GM13976 (cell line): ENCODE results near the gene FBXO15.

Source experiments
- DNase-seq: peaks from one replicate; pipeline ENCODE4 v3.0.0; 2012; ENCODE audit warnings: low spot score
- CTCF ChIP-seq: IDR thresholded peaks from 2 replicates; pipeline ENCODE4 v1.5.1; 2012; ENCODE audit warnings: borderline replicate concordance, mild to moderate bottlenecking; ENCODE audit not compliant: insufficient read depth; ENCODE audit errors: extremely low read depth, missing control alignments, control extremely low read depth
- in situ Hi-C: fragments of 300-500 bp; cut with MboI; formaldehyde crosslinking; loops from one replicate; pipeline ENCODE4 v1.12.0; 2022; ENCODE audit warnings: low sequenced_read_pairs, mixed read lengths, inconsistent platforms; ENCODE audit not compliant: unreplicated experiment

Gene FBXO15

GRCh38 chr18:74139411-74139810, 8.2 kb downstream of the FBXO15 start:
- DNase-seq = no peak
- in situ Hi-C loops = no loop called here

DNA sequence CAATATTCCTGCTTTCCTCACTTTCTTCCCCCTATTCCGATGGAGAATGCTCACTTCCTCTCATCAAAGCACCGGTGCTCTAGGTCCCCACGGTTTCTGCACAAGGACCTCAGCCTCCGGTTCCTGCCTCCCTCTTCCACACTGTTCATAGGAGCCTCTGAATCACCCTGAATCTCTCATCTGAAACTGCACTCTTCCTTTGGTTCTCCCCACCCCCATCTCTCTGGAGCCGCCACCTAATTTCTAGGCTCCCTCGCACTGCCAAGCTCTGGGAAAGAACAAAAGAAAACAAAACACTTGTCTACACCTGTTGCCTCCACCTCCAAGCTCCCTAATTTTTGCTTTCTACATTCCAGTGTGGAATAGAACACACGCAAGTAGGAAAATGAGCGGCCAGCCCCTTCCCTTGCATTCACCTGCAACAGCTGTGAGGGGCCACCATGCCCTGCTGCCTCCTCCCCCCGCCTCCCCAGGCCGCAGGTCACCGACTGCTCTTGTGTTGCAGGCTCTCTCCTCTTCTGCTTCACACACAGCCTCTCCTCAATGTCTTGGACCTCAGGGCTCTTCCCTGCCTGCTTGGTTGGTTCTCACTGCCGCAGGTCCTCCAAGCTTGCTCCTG, 9.6 kb downstream of the FBXO15 start:
- in situ Hi-C loops = no loop called here
- no peak for DNase-seq
- no peak for TF ChIP-seq CTCF

More at GRCh38 chr18:74139411-74139810, 8.2 kb downstream of the FBXO15 start:
- no peak for TF ChIP-seq CTCF

DNA sequence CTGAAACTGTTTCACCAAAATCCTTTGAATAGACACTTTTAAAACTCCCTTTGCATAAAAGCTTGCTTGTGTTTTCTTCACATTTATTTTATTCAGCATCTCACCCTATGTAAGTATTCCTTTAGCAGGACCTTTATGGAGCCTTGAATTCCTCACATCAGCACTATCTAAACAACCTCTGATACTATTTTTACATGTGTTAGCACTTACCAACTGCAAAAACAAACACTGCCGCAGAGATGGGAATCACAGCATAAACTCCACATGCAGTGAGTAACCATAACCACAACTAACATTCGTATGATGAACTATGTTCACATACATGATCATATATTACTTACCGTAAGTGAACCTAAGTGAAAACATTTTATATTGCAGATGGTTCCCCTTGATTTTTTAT, 15.4 kb downstream of the FBXO15 start:
- in situ Hi-C loops = no loop called here
- no peak for TF ChIP-seq CTCF

DNA sequence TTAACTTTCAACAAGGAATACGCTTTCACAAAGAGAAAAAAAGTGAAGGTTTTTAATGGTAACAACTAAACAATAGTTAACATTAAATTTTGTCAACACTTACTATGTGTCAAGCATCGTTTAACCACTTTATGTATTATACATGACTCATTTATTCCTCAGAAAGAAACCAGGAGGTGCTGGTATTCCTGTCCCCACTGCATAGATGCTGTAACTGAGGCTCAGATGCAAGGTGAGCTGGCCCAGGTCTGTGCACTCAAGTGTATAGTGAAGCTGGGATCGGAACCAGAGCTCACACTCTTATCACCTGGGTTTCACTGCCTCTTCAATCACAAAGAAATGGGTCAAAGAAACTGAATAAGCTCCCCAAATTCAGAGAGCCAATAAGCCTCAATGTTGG, 16.5 kb downstream of the FBXO15 start:
- no peak for TF ChIP-seq CTCF
- no peak for DNase-seq
- in situ Hi-C loops = no loop called here

More for the DNA sequence above, 15.4 kb downstream of the FBXO15 start:
- no peak for DNase-seq

GRCh38 chr18:74128159-74128558, 19.5 kb downstream of the FBXO15 start:
- TF ChIP-seq CTCF = no peak
- in situ Hi-C loops = no loop called here
- no peak for DNase-seq

DNA sequence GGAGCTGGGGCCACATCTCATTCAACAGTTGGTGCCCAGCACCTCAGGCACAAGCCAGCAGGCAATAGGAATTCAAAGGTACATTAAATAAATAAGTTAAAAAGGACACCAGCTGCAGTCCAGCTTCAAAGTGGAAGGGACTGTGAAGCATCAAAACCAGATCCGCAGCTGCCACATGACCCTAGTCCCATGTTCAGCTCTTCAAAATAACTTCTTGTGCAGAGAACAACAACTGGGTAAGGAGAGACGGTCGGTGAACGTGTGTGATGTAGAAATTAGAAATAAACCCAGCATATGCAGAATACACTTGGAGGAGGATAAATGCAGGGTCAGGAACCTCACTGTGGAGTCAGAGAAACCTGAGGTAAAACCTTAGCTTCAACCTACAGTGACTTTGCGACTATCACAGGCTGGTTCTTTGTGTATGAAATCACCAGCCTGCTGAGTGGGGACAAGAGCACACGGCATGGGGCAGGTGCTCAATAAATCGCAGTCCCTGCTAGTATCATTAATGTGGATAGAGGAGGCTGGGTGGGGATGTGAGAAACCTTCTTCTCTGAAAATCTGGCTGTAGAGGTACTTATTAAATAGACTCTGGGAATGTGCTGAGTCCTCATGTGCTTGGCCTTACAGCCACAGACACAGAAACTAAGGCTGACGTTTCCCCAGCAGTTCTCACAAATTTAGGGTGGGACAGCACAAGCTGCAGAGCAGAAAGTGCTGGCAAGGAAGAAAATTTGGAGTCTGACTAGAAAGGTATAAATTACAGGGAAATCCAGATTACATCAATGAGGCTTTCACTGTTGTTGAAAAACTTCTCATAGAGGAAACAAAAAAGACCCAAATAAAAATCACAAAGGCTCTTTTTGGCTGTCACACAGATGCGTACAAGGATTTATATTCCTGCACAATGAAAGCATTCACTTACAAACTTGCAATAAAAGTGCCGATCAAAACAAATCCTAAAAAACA, 20.7 kb downstream of the FBXO15 start:
- in situ Hi-C loops = no loop called here
- TF ChIP-seq CTCF = no peak
- DNase-seq = no peak
